ENCODE measurements around the gene TSNAX. TPM values are rescaled to one million over a fixed set of nuclear protein-coding genes. Genes with fewer than 3 reads are reported as not detected.

Gene TSNAX
- total RNA-seq, 1 donor from 2014 or later: 22.8 TPM

DNA sequence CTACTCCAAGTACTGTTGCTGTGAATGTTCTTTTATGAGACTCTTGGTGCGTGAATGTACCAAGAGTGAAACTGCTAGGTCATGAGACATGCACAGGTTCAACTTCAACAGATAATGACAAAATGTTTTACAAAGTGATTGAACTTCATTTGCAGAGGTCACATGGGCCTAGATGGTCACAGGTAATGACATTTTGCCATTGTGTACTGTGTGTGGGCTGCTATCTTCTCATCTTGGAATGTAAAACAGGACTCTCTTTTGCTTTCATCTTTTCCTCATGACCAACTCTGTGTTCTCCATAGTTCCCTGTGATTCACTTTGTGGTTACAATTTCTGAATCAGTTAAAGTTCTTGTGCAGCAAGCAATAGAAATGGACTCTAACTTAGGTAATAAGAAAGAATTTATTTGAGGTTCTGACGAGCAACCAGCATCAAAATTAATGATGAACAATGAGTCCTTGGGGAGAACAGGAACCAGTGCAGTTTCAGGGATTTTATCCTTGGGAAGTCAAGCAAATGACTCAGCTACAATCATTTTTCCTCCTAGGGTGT is 16.2 kb upstream of the TSNAX start:
- no peak for ATAC-seq (ENCODE audit: poor library complexity)
- DNase-seq: no peak
- intact Hi-C loops (cut with DNase I): no loop called here

DNA sequence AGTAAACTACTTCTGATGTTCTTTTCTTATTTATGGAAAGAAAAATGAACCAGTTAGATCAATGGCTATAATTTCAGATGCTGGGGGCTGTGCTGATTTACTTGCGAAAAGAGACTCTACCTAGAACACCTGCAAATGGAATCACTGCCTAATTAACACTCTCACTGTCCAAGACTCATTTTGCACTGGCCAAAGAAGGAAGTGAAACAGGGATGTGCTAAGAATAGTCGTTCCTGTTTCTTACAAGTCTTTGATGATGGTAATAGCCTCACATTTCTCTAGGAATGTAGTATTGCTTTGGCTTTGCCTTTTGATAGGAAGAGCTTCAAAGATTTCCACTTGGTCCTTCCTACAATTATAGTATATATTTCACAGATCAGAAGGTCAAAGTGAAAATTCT is 12.7 kb upstream of the TSNAX start:
- intact Hi-C loops (cut with DNase I): no loop called here
- no peak for DNase-seq
- ATAC-seq (ENCODE audit: poor library complexity): no peak

DNA sequence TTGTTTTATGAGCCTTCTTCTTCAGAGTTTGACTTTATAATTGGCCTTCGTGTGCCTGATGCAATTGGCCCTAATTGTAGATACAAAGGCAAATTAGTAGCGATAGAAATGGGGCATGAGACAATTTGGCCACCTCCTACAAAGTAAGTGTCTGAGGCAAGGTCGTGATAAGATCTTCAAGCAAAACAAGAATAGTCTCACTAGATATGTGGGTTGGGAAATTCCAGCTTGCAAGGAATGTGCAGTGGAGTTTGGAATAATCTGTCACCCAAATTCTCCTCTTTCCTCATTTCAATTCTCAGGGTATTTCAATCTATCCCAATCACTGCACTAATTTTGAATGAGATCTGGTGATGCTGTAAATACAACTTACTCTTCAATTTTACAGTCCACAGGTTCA is 11.4 kb upstream of the TSNAX start:
- DNase-seq: no peak
- ATAC-seq (ENCODE audit: poor library complexity): no peak
- intact Hi-C loops (cut with DNase I): no loop called here

DNA sequence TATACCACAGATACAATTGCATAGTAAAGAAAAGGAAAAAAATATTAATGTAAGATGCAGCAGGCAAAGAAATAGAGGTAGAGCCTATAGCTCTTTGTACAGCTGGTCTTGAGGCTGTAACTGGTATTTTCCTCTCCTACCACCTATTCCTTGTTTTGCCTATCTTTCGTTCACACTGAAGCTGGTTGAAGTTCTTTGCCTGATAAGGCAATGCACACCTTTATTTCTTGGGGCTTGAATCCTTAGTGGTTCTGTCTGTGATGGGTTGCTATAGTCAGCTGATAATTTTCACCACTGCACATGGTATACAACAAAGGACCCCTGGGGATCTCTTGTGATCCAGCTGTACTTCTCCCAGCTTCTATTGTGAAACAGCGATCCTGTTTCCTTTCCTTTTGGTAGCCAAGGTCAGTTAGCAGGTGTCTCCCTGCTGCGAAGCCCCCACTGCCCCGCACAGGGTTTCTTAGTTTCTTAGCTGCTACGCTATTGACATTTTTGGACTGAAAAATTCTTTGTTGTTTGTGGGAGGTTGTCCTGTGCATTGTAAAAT is 9.9 kb upstream of the TSNAX start:
- ATAC-seq (ENCODE audit: poor library complexity) (no peak), DNase-seq (no peak)
- intact Hi-C loops (cut with DNase I): no loop called here

DNA sequence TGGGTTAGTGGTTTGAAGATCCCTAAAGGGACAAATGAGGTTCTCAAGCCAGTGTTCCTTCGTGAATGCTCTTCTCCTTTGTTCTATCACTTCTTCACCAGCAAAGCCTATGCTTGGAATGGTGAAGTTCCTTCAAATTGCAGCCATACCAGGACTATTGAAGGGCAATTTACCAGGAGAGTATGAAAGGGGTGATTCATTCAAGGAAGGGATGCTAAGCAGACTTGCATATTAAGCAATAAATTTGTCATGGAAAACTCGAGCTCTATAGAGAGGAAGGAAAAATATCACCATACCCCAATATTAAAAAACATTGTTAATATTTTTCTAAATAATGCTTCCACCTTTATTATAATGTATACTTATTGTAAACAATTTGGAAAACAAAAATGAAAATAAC is 9.3 kb upstream of the TSNAX start:
- ATAC-seq (ENCODE audit: poor library complexity) (no peak), DNase-seq (no peak)
- intact Hi-C loops (cut with DNase I): no loop called here

DNA sequence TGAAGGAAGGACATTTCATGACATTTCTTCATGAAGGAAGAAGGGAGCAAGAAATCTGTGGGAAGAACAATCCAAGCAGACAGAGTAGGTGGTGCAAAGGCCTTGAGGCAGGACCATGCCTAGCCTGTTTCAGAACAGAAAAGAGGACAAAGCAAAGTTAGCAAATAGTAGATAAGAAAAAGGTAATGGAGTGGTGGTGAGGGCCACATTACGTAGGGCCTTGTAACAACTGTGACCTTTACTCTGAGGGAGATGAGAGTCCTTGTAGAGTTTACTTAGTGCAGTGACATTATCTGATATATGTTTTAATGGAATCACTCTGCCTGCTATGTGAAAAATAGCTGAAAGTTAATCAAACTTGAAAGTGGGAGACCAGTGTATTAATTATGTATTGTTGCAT is 6.4 kb upstream of the TSNAX start:
- DNase-seq: no peak
- intact Hi-C loops (cut with DNase I): no loop called here
- ATAC-seq (ENCODE audit: poor library complexity): no peak

DNA sequence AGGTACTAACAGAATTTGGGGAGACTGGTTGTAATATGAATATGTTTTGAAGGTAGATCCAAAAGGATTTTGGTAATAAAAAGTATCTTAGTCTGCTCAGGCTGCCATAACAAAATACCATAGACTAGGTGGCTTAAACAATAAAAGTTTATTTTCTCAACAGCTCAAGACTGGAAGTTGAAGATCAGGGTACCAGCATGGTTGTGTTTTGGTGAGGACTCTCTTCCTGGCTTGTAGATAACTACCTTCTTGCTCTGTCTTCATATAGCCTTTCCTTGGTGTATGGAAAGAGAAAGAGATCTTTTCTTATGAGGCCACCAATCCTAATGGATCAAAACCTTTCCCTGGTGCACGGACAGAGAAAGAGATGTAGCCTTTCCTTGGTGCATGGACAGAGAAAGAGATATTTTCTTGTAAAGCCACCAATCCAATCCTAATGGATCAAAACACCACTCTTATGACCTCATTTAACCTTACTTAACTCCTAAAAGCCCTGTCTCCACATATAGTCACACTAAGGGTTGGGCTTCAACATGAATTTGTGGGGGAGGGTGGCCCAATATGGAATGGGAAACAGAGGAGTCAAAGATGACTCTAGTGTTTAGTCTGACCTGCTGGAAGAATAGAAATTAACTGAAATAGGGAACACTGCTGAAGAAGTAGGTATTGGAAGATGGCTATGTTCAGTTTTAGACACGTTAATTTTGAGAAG is 5.4 kb upstream of the TSNAX start:
- intact Hi-C loops (cut with DNase I): no loop called here
- no peak for ATAC-seq (ENCODE audit: poor library complexity)
- DNase-seq: no peak

DNA sequence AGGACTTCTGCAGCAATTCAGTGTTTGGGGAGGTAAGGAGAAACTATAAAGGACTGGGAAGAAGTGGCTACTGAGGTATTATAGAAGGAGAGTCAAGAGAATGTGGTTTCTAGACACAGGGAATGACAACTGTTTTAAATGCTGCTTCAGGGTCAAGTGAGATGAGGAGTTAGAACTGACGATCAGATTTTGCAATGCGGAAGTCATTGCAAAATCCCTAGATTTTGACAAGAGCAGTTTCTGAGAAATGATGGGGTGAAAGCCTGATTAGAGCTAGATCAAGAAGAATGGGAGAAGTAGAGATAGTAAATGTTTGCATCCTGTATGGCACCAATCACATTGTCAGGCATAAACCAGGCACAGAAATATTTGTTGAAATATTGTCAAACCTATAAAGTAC is 4.7 kb upstream of the TSNAX start:
- intact Hi-C loops (cut with DNase I): no loop called here
- DNase-seq (no peak), ATAC-seq (ENCODE audit: poor library complexity) (no peak)

DNA sequence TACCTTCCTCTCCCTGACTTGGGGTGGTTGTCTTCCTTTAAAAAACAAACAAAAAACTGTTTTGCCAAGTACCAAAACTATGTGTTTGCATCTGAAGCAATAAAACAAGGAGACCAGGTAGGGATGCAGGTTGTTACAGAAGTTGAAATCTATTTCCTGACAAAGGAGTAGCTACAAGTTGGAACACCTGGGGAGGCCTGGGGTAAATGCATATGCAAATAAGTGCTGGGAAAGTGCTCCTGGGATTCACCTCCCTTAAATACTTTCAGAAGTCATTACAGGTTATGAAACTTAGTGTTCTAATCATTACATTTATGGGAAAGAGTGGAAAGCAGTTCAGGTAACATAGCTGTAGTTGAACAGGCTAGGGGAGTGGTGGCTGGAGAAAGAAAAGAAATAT is 1.9 kb upstream of the TSNAX start:
- intact Hi-C loops (cut with DNase I): no loop called here
- ATAC-seq (ENCODE audit: poor library complexity): no peak
- DNase-seq: no peak

DNA sequence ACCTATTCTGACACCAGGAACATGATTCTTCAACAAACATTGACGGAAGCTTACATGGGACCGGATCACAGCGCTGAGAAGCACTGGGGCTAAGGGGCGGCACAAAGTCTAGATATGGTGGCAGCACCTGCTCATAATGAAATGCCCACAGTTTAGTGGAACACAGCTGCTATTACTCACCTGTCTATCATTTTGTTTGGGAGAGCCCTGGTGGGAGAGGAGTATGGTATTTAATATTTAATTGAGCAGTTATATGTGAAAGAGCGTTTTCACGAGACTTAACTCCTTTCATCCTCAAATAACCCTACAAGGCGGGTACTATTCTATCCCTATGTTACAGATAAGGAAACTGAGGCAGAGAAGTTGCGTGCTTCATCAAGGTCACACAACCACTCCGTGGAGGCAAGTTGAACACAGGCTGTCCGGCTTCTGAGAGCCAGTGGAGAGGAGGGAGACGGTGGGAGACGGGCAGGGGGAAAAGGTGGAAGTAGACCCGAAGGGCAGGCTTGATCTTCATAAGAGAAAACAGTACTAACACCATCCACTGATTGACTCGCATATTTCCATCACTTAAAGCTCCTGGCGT is 790 bp upstream of the TSNAX start:
- ATAC-seq (ENCODE audit: poor library complexity) (peak; percentile 4), DNase-seq (no peak)
- intact Hi-C loops (cut with DNase I): loop anchor here (2.0 kb wide), 1 partner anchor 107 kb away; no protein-coding TSS in a partner anchor

DNA sequence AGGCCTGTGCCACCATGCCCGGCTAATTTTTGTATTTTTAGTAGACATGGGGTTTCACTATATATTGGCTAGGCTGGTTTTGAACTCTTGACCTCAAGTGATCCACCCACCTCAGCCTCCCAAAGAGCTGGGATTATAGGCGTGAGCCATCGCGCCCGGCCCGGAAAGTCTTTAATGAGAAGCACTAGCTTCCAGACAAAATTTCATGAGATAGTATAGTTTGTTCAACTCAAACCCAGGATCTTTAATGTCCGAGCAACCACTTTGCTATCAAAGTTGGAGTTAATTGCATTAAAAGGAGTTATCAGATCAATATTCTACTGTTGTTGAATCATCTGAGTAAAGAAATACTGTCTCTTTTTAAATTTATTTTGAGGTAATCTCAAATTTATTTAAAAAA is 4.8 kb downstream of the TSNAX start:
- ATAC-seq (ENCODE audit: poor library complexity) (no peak), DNase-seq (no peak)
- intact Hi-C loops (cut with DNase I): no loop called here

DNA sequence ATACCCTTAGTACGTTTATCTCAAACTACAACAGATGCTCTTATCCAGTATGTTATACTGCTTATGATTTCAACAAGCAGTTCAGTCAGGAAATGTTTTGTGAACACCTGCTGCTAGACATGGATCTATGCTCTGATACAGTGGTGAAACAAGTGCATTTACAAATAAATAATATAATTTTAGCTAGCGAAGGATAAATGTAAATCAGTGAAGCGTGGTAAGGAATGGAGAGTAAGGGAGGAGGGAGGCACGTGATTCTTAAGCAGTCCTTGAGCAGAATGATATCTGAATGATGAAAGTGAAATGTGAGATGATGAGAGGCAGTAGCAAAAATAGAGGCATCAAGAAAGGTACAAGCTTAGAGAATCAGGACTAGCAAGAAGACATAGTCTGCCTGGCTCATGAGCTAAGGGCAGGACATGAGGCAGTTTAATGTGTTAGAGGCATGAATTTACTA is 6.3 kb downstream of the TSNAX start:
- intact Hi-C loops (cut with DNase I): no loop called here
- DNase-seq (no peak), ATAC-seq (ENCODE audit: poor library complexity) (peak; percentile 33)

DNA sequence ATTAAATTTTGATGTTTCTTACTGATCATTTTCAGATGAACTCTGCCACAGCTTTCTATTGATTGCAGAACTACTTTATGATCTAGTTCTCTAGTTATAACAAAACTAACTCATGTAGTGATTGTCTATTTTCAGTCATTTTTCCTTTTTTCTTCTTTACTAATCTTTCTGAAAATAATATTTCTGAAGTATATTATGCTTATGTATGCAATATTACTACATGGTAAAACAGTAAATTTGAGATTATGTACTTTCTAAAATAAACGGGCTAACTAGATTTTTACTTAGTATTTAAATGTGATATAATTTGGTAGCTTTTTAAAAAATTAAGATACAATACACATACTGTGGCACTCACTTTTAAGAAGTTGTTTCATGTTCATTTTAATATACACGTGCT is 7.6 kb downstream of the TSNAX start:
- ATAC-seq (ENCODE audit: poor library complexity) (no peak), DNase-seq (no peak)
- intact Hi-C loops (cut with DNase I): no loop called here

DNA sequence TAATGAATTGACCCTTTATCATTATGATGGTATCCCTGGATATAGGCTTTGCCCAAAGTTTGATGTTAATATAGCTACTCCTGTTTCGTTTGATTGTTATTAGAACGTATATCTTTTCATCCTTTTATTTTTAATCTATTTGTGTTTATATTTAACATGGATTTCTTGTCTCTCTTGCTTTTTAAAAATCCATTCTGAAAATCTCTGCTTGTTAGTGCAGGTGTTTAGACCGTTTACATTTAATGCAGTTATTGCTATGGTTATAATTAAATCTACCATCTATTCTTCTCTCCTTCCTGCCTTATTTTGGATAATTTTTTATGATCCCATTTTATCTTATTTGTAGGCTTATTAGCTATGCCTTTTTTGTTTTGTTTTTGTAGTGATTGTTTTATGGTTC is 12.4 kb downstream of the TSNAX start:
- no peak for ATAC-seq (ENCODE audit: poor library complexity)
- intact Hi-C loops (cut with DNase I): no loop called here
- DNase-seq: no peak

DNA sequence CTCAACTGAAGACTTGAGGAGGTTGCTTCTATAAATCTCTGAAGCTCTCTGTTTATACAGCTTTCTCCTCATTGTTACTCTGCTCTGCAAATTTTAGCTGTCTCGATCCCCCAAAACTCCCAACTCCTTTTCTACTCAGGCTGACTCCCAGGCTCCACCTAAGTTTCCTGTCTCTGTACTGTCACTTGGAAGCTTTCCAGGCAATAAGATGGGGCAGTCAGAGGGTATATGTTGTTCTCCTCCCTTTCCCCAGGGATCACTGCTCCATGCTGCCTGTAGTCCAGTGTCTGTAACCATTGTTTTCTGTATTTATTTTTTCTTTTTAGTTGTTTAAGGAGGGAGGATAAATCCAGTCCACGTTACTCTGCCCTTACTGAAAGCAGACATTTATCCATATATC is 13.4 kb downstream of the TSNAX start:
- ATAC-seq (ENCODE audit: poor library complexity) (peak; percentile 27), DNase-seq (no peak)
- intact Hi-C loops (cut with DNase I): no loop called here

DNA sequence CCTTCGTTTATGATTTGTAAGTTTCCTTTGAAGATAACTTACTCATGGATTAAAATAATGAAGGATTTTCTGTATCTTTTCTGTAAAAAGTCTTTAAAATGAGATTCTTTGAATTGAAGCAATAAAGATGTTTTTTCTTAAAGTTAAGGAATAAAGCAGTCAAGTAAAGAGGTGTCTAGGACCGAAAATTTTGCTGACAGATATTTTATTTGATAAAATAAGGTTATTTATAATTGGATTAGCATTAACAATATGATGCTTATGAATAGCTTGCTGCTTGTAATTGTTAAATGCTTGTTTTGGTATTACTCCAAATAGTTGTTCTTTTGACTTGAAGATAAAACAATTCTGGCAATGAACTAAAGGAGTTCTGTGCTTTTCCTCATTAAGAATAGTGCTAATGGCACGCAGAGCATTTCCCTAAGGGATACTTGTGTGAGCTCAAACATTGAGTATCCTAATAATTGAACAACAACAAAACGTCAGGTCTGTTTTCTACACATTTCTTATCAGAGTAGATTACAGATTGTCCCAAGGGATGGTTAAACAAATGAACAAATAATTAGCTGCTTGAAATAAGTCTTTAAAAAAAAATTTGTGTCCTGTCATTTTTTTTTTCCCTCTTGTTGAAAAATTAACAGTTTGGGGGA is 16.6 kb downstream of the TSNAX start:
- ATAC-seq (ENCODE audit: poor library complexity) (peak; percentile 46), DNase-seq (no peak)
- intact Hi-C loops (cut with DNase I): no loop called here

DNA sequence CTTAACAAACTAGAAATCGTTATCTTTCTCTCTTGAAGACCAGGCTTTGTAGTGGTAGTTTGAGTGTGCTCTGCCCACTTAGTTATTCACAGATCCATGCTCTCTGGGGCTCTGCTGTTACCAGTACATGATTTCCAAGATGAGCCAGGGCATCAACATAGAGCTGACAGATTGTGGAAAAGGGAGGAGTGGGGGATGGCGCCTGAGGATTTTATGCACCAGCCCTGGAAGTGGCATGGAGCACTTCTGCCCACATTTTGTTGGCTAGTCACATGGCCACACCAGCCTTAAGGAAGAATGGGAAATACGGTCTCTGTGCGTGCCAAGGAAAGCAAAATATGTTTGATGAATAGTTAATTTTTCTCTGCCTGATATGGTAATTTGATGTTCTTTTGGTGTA is 18.2 kb downstream of the TSNAX start:
- no peak for ATAC-seq (ENCODE audit: poor library complexity)
- no peak for DNase-seq
- intact Hi-C loops (cut with DNase I): no loop called here

DNA sequence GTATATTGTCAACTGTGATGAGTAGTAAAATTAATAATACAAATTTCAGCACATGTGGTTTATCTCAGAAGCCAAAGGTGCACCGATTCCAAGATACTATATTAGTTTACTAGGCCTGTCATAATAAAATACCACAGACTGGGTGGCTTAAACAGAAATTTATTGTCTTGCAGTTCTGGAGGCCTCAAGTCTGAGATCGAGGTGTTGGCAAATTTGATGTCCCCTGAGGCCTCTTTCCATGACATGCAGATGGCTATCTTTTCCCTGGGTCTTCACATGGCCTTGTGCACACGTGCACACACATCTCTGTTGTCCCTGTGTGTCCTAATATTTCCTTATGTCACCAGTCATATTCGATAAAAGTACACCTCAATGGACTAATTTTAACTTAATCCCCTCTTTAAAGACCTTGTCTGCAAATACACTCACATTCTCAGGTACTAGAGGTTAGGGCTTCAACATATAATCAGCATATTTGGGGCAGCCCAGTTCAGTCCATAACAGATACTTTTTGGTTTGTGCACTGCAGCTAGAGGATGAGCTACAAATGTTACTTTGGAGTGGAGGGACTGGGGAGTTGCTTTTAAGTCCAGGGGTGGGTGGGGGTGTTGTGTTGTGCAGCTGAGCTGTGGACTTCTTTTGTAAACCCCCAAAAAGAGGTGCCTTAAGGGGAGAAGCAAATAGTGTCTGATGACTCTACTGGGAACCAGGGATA is 21.4 kb downstream of the TSNAX start:
- DNase-seq: no peak
- intact Hi-C loops (cut with DNase I): no loop called here
- no peak for ATAC-seq (ENCODE audit: poor library complexity)

DNA sequence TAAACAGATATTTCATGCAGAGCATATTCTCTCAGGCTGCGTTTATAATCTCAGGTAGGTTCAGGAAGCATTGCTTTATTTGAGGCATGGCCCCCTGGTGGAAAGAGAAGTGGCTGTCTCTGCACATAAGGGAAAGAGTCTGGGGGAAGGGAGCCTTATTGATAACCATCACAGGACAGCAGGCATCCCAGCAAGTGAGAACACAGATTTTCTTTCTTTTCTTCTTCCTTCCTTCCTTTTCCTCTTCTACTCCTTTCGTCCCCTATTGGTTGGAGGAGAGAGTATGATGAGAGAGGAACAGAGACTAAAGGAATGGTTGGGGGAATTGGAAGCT is 21.9 kb downstream of the TSNAX start:
- intact Hi-C loops (cut with DNase I): no loop called here
- no peak for ATAC-seq (ENCODE audit: poor library complexity)
- DNase-seq: no peak

Data from Right ventricle myocardium superior (tissue), 1 donor.